Neuronal stem cell (in vitro differentiated cells): ENCODE results near the gene NKD2.
A peak's percentile ranks its signal among the peaks of the same experiment; 100 is the strongest.

Experiments used
- DNase-seq: peaks from one replicate; pipeline ENCODE4 v3.0.0-alpha.2; 2013; ENCODE audit warnings: low spot score
- H2AFZ ChIP-seq: one replicate; pipeline ENCODE4 v1.6.1; 2013; ENCODE audit warnings: mild to moderate bottlenecking, low read length, inconsistent platforms
- H2AK5ac ChIP-seq: 2 replicates; pipeline ENCODE4 v1.6.1; 2013; ENCODE audit warnings: low read depth, mild to moderate bottlenecking, inconsistent platforms, low read length, moderate library complexity, mixed read lengths
- H2BK120ac ChIP-seq: 2 replicates; pipeline ENCODE4 v1.6.1; 2013; ENCODE audit warnings: low read depth, mild to moderate bottlenecking, inconsistent platforms, low read length, moderate library complexity, mixed read lengths
- H2BK12ac ChIP-seq: one replicate; pipeline ENCODE4 v1.6.1; 2013; ENCODE audit warnings: low read length, inconsistent platforms
- H2BK15ac ChIP-seq: 2 replicates; pipeline ENCODE4 v1.6.1; 2013; ENCODE audit warnings: mild to moderate bottlenecking, low read length, inconsistent platforms, mixed read lengths
- H2BK5ac ChIP-seq: one replicate; pipeline ENCODE4 v1.6.1; 2013; ENCODE audit warnings: inconsistent platforms, mild to moderate bottlenecking, low read length, moderate library complexity
- H3K14ac ChIP-seq: one replicate; pipeline ENCODE4 v1.6.1; 2013; ENCODE audit warnings: low read length, inconsistent platforms
- H3K18ac ChIP-seq: 2 replicates; pipeline ENCODE4 v1.6.1; 2013; ENCODE audit warnings: low read length, inconsistent platforms
- H3K23ac ChIP-seq: 2 replicates; pipeline ENCODE4 v1.6.1; 2013; ENCODE audit warnings: low read depth, mild to moderate bottlenecking, mixed read lengths, low read length, inconsistent platforms; ENCODE audit not compliant: poor library complexity
- H3K27ac ChIP-seq: replicated peaks from 3 replicates; pipeline ENCODE4 v1.5.1; 2013; ENCODE audit warnings: low read length, inconsistent platforms
- H3K27me3 ChIP-seq, 3 experiments: 2 replicates each; pipeline ENCODE4 v1.6.1; 2013; ENCODE audit warnings: low read length in 3 of 3, mild to moderate bottlenecking in 2 of 3, inconsistent platforms in 1 of 3, low read depth in 1 of 3, mixed read lengths in 1 of 3, moderate library complexity in 1 of 3; ENCODE audit not compliant: control insufficient read depth in 3 of 3, insufficient read depth in 3 of 3
- H3K36me3 ChIP-seq, 2 donors: replicated peaks in 1 of 2; 2 replicates each; pipeline ENCODE4 v1.6.1; 2013; ENCODE audit warnings: low read length in 2 of 2; ENCODE audit not compliant: control insufficient read depth in 2 of 2, insufficient read depth in 2 of 2
- H3K4ac ChIP-seq: 2 replicates; pipeline ENCODE4 v1.6.1; 2013; ENCODE audit warnings: inconsistent platforms, mild to moderate bottlenecking, low read length, moderate library complexity
- H3K4me1 ChIP-seq, 2 donors: 1 replicate in 1 of 2; 2 replicates in 1 of 2; pipeline ENCODE4 v1.6.1; 2013; ENCODE audit warnings: low read length in 2 of 2, low read depth in 1 of 2; ENCODE audit not compliant: control insufficient read depth in 2 of 2, insufficient read depth in 1 of 2
- H3K4me2 ChIP-seq: one replicate; pipeline ENCODE4 v1.6.1; 2013; ENCODE audit warnings: mild to moderate bottlenecking, low read length, inconsistent platforms; ENCODE audit not compliant: insufficient read depth, poor library complexity, severe bottlenecking
- H3K4me3 ChIP-seq, 2 donors: 2 replicates each; pipeline ENCODE4 v1.5.1; 2013; ENCODE audit warnings: low read length in 2 of 2, mild to moderate bottlenecking in 2 of 2, inconsistent platforms in 1 of 2, moderate library complexity in 1 of 2
- H3K79me1 ChIP-seq: one replicate; pipeline ENCODE4 v1.6.1; 2013; ENCODE audit warnings: low read depth, mild to moderate bottlenecking, inconsistent platforms, low read length, moderate library complexity
- H3K9ac ChIP-seq: one replicate; pipeline ENCODE4 v1.6.1; 2013; ENCODE audit warnings: mild to moderate bottlenecking, low read depth, low read length, inconsistent platforms; ENCODE audit not compliant: poor library complexity
- H3K9me3 ChIP-seq, 2 donors: replicated peaks in 1 of 2; 2 replicates each; pipeline versions ENCODE3 to v1.6.1; 2013; ENCODE audit warnings: low read length in 2 of 2, mild to moderate bottlenecking in 2 of 2, inconsistent platforms in 1 of 2, low read depth in 1 of 2, mixed read lengths in 1 of 2, moderate library complexity in 1 of 2; ENCODE audit not compliant: control insufficient read depth in 2 of 2, insufficient read depth in 1 of 2
- H4K8ac ChIP-seq: one replicate; pipeline ENCODE4 v1.6.1; 2013; ENCODE audit warnings: low read depth, mild to moderate bottlenecking, inconsistent platforms, low read length, moderate library complexity
- H4K91ac ChIP-seq: one replicate; pipeline ENCODE4 v1.6.1; 2013; ENCODE audit warnings: low read length, low read depth, mild to moderate bottlenecking, inconsistent platforms; ENCODE audit not compliant: poor library complexity
- WGBS, 2 donors: extraction: QIAGEN DNeasy Blood & Tissue Kit; methylation state at CpG; one replicate each; pipeline ENCODE4 v1.1.7; 2013; ENCODE audit warnings: missing lambda C conversion rate in 2 of 2, mixed read lengths in 1 of 2; ENCODE audit not compliant: insufficient read length in 2 of 2, insufficient replicate concordance in 1 of 2; ENCODE audit errors: extremely low coverage in 2 of 2; 5-methylcytosine and 5-hydroxymethylcytosine counted together

Gene NKD2

DNA sequence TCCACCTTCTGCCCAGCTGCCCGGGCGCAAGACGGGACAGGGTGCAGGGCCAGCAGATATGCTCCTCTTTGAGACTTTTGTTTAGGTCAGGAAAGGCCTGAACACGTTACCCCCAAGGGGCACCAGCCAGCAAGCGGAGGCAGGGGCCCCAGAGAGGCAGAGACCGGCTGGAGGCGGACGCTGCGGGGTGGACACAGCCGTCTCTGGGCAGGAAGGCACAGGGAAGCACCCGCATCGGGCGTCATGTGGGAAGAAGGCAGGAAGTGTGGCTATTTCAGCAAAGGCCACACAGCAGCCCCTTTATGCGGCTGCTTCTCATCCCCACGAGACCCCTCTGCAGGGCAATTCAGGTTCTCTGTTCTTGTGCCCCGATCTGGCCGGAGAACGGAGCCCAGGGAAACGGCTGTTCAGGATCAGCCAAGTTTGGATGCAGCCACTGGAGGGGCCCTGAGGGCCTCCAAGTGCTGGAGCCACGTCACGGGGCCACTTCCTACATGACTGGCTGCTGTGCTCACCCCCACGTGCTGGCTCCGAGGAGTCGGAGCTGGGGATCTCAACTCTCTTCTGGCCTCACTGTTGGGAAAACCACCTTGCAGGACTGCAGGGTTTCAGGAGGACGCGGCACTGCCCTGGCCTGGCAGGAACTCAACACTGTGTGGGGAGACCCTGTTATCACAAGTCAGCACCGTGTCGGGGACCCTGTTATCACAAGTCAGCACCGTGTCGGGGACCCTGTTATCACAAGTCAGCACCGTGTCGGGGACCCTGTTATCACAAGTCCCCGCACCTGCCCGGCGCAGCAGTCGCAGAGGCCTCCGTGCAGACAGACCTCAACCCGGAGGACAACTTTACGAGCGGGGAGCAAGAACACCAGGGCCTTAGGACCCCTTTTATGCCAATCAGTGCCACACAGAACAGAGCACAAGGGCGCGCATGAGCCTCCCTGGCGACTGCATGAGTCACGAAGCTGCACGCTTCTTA, 58.8 kb downstream of the NKD2 start:
- Histone ChIP-seq H3K14ac (no peak overlapping the region), H3K9me3 (peaks cover 0 to 2% of the 10 kb centered on the region in 2 donors), H2BK5ac (peak overlapping the region; percentile 82), H4K91ac (no peak overlapping the region), H3K27me3 (no peaks in the 10 kb centered on the region), H2AFZ (no peak overlapping the region), H2BK15ac (no peak overlapping the region), H3K4ac (no peak overlapping the region), H3K79me1 (peaks cover 17% of the 10 kb centered on the region), H3K27ac (no peak overlapping the region), H3K36me3 (peaks cover 22 to 23% of the 10 kb centered on the region in 2 donors), H2BK120ac (no peak overlapping the region), H3K23ac (peak overlapping the region; percentile 34), H2BK12ac (no peak overlapping the region), H3K18ac (no peak overlapping the region), H3K9ac (no peak overlapping the region), H3K4me2 (no peak overlapping the region), H4K8ac (no peak overlapping the region), H3K4me1 (peaks cover 0 to 2% of the 10 kb centered on the region in 2 donors), H3K4me3 (no peak overlapping the region), H2AK5ac (no peak overlapping the region)
- WGBS, 2 donors, result no CpG with 5 or more reads among the region's 45 CpGs
- DNase-seq, result no peak

DNA sequence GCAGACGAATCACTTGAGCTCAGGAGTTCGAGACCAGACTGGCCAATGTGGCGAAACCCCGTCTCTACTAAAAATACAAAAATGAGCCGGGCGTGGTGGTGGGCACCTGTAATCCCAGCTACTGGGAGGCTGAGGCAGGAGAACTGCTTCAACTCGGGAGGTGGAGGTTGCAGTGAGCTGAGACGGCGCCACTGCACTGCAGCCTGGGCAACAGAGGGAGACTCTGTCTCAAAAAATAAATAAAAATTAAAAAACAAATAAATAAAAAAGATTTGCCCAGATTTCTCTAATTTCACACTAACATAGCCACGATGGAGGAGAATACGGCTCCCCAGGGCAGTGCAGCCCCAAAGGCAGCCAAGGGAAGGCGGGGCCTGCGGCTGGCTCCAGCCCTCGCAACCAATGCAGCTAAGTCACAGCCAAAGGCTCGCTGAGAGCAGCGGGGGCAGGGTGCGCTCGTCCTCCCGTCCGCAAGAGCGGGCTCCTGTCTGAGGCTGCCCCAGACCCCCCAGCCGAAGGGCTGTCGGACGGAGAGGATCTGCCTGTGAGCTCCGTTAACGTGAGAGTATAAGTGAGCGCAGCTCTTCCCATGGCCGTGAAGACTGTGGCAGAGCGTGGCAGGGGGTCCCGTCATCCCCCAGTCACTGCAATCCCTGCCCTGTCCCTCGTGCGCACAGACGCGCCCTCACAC, 59.7 kb downstream of the NKD2 start:
- no peaks in the 10 kb centered on the region for H3K27me3 ChIP-seq
- H2AK5ac ChIP-seq, result no peak overlapping the region
- H3K9me3 ChIP-seq, result peaks cover 0 to 2% of the 10 kb centered on the region in 2 donors
- H3K27ac ChIP-seq, result no peak overlapping the region
- H3K4me3 ChIP-seq, result no peak overlapping the region
- no peak overlapping the region for H3K4ac ChIP-seq
- H4K8ac ChIP-seq, result no peak overlapping the region
- H3K14ac ChIP-seq, result peak overlapping the region; percentile 94
- H3K9ac ChIP-seq, result peak overlapping the region; percentile 44
- peaks cover 0 to 2% of the 10 kb centered on the region in 2 donors for H3K4me1 ChIP-seq
- no peak overlapping the region for H2BK15ac ChIP-seq
- H3K36me3 ChIP-seq, result peaks cover 16 to 20% of the 10 kb centered on the region in 2 donors
- H2AFZ ChIP-seq, result no peak overlapping the region
- DNase-seq, result no peak
- H3K79me1 ChIP-seq, result peaks cover 17% of the 10 kb centered on the region
- peak overlapping the region; percentile 75 for H2BK5ac ChIP-seq
- no peak overlapping the region for H4K91ac ChIP-seq
- H3K18ac ChIP-seq, result peak overlapping the region; percentile 48
- WGBS, 2 donors, result no CpG with 5 or more reads among the region's 34 CpGs
- H2BK120ac ChIP-seq, result no peak overlapping the region
- peak overlapping the region; percentile 96 for H3K23ac ChIP-seq
- no peak overlapping the region for H3K4me2 ChIP-seq
- peak overlapping the region; percentile 73 for H2BK12ac ChIP-seq

DNA sequence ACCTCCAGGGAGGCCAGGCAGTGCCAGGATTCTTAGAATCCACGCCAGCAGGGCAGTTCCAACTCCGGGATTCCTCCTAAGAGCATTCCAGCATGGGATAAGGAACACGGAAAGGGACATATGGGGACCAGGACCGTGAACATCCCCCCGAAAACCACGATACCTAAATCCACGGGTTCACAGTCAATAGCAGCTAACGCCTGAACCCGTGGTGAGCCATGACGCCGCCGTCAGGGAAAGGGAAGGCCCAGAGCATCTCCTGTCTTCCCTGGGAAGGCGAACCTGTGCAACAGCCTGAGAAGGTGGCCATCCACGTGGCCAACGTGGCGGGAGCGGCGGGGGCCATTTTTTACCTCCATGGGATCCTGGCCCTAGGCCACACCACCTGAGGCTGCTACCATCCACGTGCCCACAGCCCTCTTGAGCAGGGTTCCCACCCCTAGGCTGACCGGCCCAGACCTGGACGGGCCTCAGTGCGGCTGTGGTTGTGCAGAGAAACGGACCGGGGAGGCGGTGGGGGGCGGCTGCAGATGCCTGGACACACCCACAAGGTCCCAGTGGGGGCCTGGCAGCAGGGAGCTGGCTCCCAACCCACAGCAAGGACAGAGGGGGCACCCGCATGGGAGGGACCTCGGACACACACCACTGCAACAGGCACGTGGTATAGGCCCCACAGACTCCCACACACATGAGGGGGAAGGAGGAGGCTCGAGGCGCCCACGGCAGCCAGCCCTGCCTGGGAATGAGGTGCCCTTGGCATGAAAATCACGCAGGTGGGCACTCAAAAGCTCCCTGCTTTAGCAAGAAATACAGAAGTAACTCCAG, 60.5 kb downstream of the NKD2 start:
- peak overlapping the region; percentile 43 for H4K8ac ChIP-seq
- H3K23ac ChIP-seq, result peak overlapping the region; percentile 96
- DNase-seq, result no peak
- no peak overlapping the region for H3K4me3 ChIP-seq
- peak overlapping the region; percentile 94 for H3K14ac ChIP-seq
- H2BK15ac ChIP-seq, result no peak overlapping the region
- no peak overlapping the region for H3K27ac ChIP-seq
- H2AFZ ChIP-seq, result no peak overlapping the region
- H2BK120ac ChIP-seq, result no peak overlapping the region
- H3K9me3 ChIP-seq, result peaks cover 0 to 2% of the 10 kb centered on the region in 2 donors
- no peak overlapping the region for H2AK5ac ChIP-seq
- H3K4ac ChIP-seq, result peak overlapping the region; percentile 23
- peak overlapping the region; percentile 44 for H3K9ac ChIP-seq
- H3K36me3 ChIP-seq, result peaks cover 16 to 20% of the 10 kb centered on the region in 2 donors
- H3K27me3 ChIP-seq, result no peaks in the 10 kb centered on the region
- no peak overlapping the region for H4K91ac ChIP-seq
- H3K4me2 ChIP-seq, result no peak overlapping the region
- H3K79me1 ChIP-seq, result peaks cover 17% of the 10 kb centered on the region
- H2BK12ac ChIP-seq, result no peak overlapping the region
- WGBS, 2 donors, result no CpG with 5 or more reads among the region's 33 CpGs
- H3K4me1 ChIP-seq, result peaks cover 0 to 2% of the 10 kb centered on the region in 2 donors
- H3K18ac ChIP-seq, result peak overlapping the region; percentile 48
- peak overlapping the region; percentile 75 for H2BK5ac ChIP-seq
